Measurements from ENCODE around the gene TLCD2.

TLCD2 gene

GRCh38 chr17:1709971-1710806 lies at the start of gene TLCD2:
TLCD2 (minus strand) TSS chr17:1710377; CDS start chr17:1710242, 135 bp downstream.
- Histone ChIP-seq H3K9me3 (ENCODE audit: severe bottlenecking) (no peaks in the 10 kb centered on the region), H3K4me1 (ENCODE audit: insufficient read depth, poor library complexity, severe bottlenecking) (peaks cover 22% of the 10 kb centered on the region), H3K27ac (ENCODE audit: poor library complexity, severe bottlenecking) (peak within 1 kb of the TSS; percentile 93), H3K4me3 (ENCODE audit: severe bottlenecking) (peak within 1 kb of the TSS; percentile 83), H3K27me3 (ENCODE audit: insufficient read depth, poor library complexity, severe bottlenecking) (no peaks in the 10 kb centered on the region), H3K36me3 (ENCODE audit: low read depth) (peaks cover 33% of the 10 kb centered on the region)
- ATAC-seq (ENCODE audit: low read depth): peak; percentile 55
- peak; percentile 79 for DNase-seq (ENCODE audit: low spot score)
- TF ChIP-seq CTCF (IDR thresholded peaks at IDR 0.05; ENCODE audit: poor library complexity, severe bottlenecking): no peak

- DNase-seq (ENCODE audit: low spot score) (no peak), ATAC-seq (ENCODE audit: low read depth) (peak; percentile 59)
- no peaks in the 10 kb centered on the region for H3K36me3 ChIP-seq (ENCODE audit: low read depth)
- peak overlapping the region; percentile 26 for H3K27ac ChIP-seq (ENCODE audit: poor library complexity, severe bottlenecking)
- H3K27me3 ChIP-seq (ENCODE audit: insufficient read depth, poor library complexity, severe bottlenecking): no peaks in the 10 kb centered on the region
- H3K4me1 ChIP-seq (ENCODE audit: insufficient read depth, poor library complexity, severe bottlenecking): peaks cover 19% of the 10 kb centered on the region
- TF ChIP-seq CTCF (IDR thresholded peaks at IDR 0.05; ENCODE audit: poor library complexity, severe bottlenecking): no peak
- no peak overlapping the region for H3K4me3 ChIP-seq (ENCODE audit: severe bottlenecking)
- no peaks in the 10 kb centered on the region for H3K9me3 ChIP-seq (ENCODE audit: severe bottlenecking)
Measured at GRCh38 chr17:1759529-1759928, 49.4 kb upstream of the TLCD2 start.

- no peak for TF ChIP-seq CTCF (IDR thresholded peaks at IDR 0.05; ENCODE audit: poor library complexity, severe bottlenecking)
- DNase-seq (ENCODE audit: low spot score): no peak
- ATAC-seq (ENCODE audit: low read depth): no peak
Measured at GRCh38 chr17:1758807-1759206, 48.6 kb upstream of the TLCD2 start.

GRCh38 chr17:1755827-1756262 lies 45.7 kb upstream of the TLCD2 start:
- no peak for TF ChIP-seq CTCF (IDR thresholded peaks at IDR 0.05; ENCODE audit: poor library complexity, severe bottlenecking)
- Histone ChIP-seq H3K27ac (ENCODE audit: poor library complexity, severe bottlenecking) (no peak overlapping the region), H3K4me1 (ENCODE audit: insufficient read depth, poor library complexity, severe bottlenecking) (peaks cover 24% of the 10 kb centered on the region), H3K4me3 (ENCODE audit: severe bottlenecking) (no peak overlapping the region), H3K9me3 (ENCODE audit: severe bottlenecking) (no peaks in the 10 kb centered on the region), H3K27me3 (ENCODE audit: insufficient read depth, poor library complexity, severe bottlenecking) (no peaks in the 10 kb centered on the region), H3K36me3 (ENCODE audit: low read depth) (no peaks in the 10 kb centered on the region)
- ATAC-seq (ENCODE audit: low read depth) (no peak), DNase-seq (ENCODE audit: low spot score) (peak; percentile 63)

More at GRCh38 chr17:1758807-1759206, 48.6 kb upstream of the TLCD2 start:
- Histone ChIP-seq H3K36me3 (ENCODE audit: low read depth) (no peaks in the 10 kb centered on the region), H3K9me3 (ENCODE audit: severe bottlenecking) (no peaks in the 10 kb centered on the region), H3K27ac (ENCODE audit: poor library complexity, severe bottlenecking) (peak overlapping the region; percentile 26), H3K4me3 (ENCODE audit: severe bottlenecking) (no peak overlapping the region), H3K4me1 (ENCODE audit: insufficient read depth, poor library complexity, severe bottlenecking) (peaks cover 19% of the 10 kb centered on the region), H3K27me3 (ENCODE audit: insufficient read depth, poor library complexity, severe bottlenecking) (no peaks in the 10 kb centered on the region)

Data from RWPE2 (cell line).